ENCODE measurements around the gene COPE.

- TF ChIP-seq, protein P1, sequence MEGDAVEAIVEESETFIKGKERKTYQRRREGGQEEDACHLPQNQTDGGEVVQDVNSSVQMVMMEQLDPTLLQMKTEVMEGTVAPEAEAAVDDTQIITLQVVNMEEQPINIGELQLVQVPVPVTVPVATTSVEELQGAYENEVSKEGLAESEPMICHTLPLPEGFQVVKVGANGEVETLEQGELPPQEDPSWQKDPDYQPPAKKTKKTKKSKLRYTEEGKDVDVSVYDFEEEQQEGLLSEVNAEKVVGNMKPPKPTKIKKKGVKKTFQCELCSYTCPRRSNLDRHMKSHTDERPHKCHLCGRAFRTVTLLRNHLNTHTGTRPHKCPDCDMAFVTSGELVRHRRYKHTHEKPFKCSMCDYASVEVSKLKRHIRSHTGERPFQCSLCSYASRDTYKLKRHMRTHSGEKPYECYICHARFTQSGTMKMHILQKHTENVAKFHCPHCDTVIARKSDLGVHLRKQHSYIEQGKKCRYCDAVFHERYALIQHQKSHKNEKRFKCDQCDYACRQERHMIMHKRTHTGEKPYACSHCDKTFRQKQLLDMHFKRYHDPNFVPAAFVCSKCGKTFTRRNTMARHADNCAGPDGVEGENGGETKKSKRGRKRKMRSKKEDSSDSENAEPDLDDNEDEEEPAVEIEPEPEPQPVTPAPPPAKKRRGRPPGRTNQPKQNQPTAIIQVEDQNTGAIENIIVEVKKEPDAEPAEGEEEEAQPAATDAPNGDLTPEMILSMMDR (IDR thresholded peaks at IDR 0.05; ENCODE audit: control extremely low read depth in 1 of 3, insufficient read depth in 1 of 3, low read depth in 1 of 3, low read length in 3 of 3), result no peak
- no peak for TF ChIP-seq RNF2 (IDR thresholded peaks at IDR 0.05; ENCODE audit: borderline replicate concordance, low read depth, low read length, missing control alignments, poor library complexity, severe bottlenecking)
- no peak for TF ChIP-seq EGR1 (IDR thresholded peaks at IDR 0.05; ENCODE audit: borderline replicate concordance, low read depth, low read length)
- no peak for TF ChIP-seq BACH1 (IDR thresholded peaks at IDR 0.05; ENCODE audit: low read length)
- no peak for TF ChIP-seq RAD21 (IDR thresholded peaks at IDR 0.05 in 1 of 2, conservative IDR thresholded peaks at IDR 0.05 in 1 of 2; ENCODE audit: low read depth in 2 of 2, low read length in 2 of 2)
- TF ChIP-seq CEBPB (IDR thresholded peaks at IDR 0.05; ENCODE audit: low read depth, low read length), result no peak
- TF ChIP-seq TAF1 (IDR thresholded peaks at IDR 0.05; ENCODE audit: low read depth, low read length), result no peak
- no peak for TF ChIP-seq POLR2A (IDR thresholded peaks at IDR 0.05; ENCODE audit: control extremely low read depth in 1 of 2, low read depth in 2 of 2, low read length in 2 of 2)
- TF ChIP-seq JUN (IDR thresholded peaks at IDR 0.05; ENCODE audit: low read depth, low read length), result no peak
- no peak for TF ChIP-seq EP300 (IDR thresholded peaks at IDR 0.05; ENCODE audit: borderline replicate concordance in 1 of 2, low read depth in 2 of 2, low read length in 2 of 2)
Measured at GRCh38 chr19:18951721-18952281, 32.6 kb upstream of the COPE start.
